HG03045 (cell line): ENCODE measurements around the gene CSTF3.
"Not testable (repeated sequence)": the region's sequence is repeated elsewhere in the genome, so short reads cannot be mapped to it uniquely, and the experiment has no call there.

Source experiments
- ATAC-seq: cut with Tn5 transposase; IDR thresholded peaks from one replicate; pipeline ENCODE4 v1.9.1; 2021; ENCODE audit warnings: mild to moderate bottlenecking, moderate library complexity; ENCODE audit not compliant: unreplicated experiment

The CSTF3 gene

DNA sequence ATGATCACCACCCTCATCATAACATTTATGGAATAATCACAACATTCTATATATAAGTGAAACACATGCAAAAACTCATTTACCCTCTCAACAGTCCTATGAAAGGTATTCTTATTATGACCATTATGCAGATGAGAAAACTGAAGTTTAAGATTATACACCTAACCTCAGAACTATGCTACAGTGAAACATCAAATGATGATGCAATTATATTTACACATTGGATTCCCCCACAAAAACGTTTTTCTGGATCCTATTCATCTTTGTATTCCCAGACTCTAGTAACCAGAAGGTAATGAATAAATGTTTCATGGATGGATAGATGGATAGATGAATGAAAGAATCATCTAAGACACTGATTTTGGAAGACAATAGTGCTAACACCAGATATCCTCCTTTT lies 67.1 kb downstream of the CSTF3 start:
- ATAC-seq = no peak

DNA sequence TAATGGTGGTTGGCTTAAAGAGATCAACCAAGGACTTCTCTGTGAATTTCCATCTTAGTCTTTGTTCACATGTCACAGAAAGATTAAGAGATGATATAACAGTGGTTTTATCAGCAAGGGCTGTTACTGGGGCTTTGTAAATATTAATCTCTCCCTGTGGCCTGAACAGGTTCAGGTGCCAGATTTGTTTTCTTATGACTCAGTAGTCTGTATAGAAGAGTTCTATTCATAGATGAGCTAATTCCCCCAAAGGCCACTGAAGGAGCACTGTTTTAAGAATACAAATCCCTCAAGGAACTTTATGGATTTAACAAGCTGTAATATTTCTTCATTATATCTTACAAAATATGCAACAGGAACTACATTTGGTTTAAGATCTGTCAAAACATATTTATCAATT lies 71.5 kb downstream of the CSTF3 start:
- ATAC-seq = no peak

- no peak for ATAC-seq
Observed at GRCh38 chr11:33086017-33086416, 75.3 kb downstream of the CSTF3 start.

- no peak for ATAC-seq
Observed at GRCh38 chr11:33083918-33084317, 77.4 kb downstream of the CSTF3 start.

DNA sequence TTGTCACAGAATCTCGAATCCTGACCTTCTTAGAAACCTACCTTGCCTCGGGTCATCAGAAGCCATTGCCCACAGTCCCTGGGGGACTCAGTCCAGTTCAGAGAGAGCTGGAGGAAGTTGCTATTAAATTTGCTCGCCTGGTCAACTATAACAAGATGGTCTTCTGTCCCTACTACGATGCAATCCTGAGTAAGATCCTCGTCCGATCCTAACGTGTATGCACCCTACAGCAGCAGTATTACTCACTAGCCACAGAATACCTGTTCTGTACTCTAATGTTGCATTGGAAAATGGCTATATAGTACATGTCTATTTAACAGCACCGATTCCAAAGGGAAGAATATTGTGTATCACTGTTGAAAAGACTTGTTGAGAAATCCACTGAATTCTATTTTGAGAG lies 88.8 kb downstream of the CSTF3 start:
- no peak for ATAC-seq

DNA sequence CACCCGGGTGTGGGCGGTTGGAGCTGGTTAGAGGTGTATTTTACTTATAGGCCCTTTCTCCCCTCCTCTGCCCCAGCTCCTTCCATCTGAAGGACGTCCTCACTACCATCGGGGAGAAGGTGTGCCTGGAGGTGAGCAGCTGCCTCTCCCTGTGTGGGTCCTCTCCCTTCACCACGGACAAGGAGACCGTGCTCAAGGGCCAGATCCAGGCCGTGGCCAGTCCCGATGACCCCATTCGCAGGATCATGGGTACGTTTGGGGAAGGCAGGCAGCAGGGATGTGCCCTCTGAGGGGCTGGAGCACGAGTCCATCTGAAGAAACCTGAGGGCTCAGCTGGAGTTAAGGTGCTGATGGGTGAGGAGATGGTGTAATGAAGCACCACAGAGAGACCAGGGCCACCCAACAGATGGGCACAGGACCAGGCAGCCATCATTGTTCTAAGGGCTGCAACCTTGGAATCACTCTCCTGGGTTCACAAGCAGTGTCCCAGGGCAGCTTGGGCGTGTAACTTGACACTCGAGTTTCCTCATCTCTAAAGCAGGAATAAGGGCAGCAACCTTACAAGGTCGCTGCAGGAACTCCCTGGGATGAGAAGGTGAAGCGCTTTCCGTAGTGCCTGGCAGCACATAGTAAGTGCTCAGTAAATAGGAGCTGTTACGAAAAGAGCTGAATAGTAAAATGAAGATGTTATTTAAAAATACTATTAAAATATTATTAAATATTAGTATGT lies 92.5 kb downstream of the CSTF3 start:
- ATAC-seq = no peak

DNA sequence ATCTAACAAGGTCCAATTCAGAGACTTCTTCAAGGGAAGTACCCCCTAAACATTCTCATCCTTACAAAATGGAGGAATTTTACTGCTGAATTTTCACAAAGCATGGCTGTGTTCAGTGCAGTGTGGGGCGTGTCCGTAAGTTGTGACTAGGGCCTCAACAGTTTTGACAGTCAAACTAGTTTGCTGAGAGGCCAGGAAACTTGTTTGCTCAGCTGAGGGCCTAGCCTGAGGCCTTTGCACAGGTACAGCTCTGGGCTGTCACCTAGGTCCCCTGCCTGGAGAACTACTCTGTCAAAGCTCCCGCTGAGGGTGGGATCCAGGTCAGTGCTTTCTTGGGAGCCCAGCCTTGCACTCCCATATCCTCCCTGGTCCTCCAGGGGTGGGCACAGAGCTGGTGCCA lies 94.0 kb downstream of the CSTF3 start:
- no peak for ATAC-seq

DNA sequence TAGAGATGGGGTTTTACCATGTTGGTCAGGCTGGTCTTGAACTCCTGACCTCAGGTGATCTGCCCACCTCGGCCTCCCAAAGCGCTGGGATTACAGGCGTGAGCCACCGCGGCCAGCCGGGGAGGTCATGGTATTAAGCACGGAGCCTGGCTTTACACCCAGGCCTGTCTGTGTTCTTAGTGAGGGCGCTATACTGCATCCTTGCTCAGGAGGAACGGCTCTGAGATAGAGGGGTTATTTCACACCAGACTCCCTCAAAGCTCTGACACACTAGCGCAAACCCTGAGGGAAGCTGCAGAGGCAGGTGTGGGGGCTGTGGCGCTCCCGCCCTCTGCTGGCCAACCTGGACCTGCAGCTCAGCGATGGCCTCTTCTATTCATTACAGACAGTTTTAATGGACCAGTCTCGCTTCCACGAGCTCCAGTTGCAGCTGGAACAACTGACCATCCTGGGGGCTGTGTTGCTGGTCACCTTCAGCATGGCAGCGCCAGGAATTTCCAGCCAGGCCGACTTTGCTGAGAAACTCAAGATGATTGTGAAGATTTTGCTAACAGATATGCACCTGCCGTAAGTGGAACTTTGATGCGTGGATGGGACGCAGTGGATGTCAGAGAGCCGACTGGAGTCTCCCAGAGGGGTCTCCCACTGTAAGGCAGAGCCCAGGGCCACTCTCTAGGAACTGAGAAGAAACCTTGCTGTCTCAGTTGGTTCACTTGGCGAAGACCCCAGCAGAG lies 95.7 kb downstream of the CSTF3 start:
- ATAC-seq = peak; percentile 46

DNA sequence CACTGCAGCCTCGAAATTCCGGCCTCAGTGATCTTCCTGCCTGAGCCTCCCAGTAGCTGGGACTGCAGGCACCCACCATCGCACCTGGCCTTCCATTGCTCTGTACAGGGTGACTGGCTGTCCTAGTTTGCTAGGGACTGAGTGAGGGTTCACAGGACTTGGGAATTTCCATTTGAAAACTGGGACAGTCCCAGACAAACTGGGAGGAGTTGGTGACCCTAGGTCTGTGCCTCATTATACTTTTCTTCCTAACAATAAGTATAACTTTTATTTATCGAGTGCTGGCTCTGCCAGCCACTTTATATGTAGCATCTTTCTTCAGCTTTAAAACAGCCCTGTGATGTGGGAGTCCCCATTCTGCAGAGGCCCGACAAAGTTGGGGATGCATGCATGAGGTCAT lies 96.4 kb downstream of the CSTF3 start:
- ATAC-seq = no peak

DNA sequence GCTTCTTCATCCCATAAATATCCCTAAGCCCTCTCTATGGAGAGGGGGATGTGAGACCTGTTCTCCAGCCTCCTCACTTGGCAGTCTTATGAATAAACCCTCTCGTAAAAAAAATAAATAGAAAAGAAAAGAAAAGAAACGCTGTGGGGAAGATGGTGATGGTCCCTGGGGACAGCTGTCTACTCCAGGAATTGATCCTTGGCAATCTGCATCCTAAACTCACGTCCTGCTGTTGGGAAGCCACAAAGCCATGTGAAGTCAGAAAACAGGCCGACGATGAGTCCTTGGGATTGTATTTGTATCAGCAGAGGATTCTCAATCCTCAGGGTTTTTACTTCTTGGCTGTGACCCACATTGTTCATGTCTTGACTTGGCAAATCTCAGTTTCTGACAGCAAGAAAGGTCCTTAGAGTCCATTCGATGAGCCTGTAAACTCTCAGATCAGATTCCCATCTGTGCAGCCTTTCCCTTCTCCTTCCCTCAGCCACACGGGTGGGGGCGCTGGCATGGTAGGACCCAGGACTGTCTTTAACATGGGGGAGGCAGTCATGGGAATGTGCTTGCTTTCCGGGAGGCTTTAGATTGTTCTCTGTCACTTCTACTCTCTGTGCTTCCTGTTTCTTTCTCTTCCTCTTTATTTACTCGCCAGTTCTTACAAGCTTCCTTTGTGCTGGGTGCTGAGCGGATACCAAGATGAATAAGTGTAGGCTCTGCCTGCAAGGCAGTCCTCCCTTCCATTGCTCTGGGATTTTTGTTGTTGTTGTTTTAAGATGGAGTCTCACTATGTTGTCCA lies 97.1 kb downstream of the CSTF3 start:
- ATAC-seq = no peak

DNA sequence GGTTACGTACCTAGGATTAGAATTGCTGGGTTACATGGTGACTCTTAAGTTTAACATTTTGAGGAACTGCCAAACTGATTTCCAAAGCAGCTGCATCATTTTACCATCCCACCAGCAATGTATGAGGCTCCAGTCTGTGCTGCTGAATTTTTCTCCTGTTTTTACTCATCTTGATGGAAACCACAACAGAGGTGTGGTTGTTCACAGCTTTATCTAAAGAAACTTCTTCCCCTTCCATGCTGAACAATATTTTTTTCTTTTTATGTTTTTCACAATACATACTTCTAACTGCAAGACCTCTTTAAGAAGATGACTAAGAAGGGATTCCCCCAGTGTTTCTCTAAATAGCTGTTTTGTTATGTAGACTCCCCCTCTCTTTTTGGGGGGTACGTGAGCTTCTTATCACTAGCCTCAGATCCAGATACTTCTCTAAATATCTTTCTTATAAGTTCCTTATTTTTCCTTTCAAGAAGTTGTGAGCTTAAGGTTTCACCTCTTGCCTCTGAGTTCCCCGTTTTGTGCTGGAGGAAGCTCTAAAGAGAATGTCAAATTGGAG lies 97.9 kb downstream of the CSTF3 start:
- ATAC-seq = no peak

DNA sequence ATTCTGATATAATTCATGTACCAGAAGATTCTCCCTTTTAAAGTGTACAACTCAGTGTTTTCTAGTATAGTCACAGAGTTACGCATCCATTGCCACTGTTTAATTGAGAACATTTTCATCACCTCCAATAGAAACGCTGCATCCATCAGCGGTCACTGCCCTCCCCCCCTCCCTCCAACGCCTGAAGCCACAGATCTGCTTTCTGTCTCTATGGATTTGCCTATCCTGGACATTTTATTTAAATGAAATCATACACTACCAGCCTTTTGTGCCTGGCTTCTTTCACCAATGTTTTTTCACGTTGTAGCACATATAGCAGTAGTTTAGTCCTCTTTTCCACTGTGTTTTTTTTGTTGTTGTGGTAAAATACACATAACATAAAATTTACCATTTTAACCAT lies 99.1 kb downstream of the CSTF3 start:
- no peak for ATAC-seq

DNA sequence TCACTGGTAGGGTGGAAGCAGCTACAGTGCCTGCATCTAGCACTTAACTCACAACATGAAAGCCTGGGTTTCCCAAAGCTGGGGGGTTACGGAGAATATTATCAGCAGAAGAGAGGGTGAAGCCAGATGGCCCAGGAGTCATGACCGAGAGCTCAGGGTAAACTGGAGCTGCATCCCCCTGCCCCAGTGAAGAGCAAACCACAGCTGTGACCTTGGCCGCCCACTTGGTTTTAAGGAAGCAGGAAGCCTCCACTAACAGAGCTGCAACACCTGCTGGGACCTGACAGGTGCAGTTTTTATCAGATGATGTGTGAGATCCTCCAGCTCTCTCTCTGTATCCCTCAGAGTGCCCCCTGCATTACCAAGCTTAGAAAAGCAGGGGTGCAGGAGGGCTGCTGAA lies 101.0 kb downstream of the CSTF3 start:
- no peak for ATAC-seq

DNA sequence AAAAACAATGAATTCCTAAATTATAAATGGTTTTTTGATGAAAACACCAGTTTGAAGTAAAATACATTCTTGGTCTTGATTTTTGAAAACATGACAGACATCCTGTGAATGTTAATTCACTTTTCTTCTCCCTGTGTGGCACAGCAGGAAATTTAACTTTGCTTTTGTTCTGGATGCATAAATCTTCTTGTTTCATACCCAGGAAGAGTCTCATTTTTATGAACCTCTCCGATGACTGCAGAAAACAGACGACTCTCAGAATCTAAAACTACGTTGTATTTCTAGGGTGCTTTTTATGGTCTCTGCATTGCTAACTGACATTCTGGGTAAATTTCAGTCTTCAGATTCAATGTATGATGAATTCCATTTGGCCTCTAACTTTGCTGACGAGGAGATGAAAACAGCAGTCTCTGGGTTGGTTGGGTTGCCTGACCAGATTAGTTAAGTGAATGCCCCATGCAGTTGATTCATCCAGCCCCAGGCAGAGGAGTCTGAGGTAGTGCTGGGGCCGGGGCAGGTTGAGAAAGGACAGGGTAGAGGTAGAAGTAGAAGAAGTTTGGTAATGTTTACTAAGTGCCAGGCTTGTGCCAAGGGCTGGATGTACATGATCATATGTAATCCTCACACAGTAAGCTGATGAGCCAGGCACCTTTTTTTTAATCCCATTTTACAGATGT lies 101.8 kb downstream of the CSTF3 start:
- no peak for ATAC-seq

- ATAC-seq = no peak
Observed at GRCh38 chr11:33057284-33057683, 104.0 kb downstream of the CSTF3 start.

DNA sequence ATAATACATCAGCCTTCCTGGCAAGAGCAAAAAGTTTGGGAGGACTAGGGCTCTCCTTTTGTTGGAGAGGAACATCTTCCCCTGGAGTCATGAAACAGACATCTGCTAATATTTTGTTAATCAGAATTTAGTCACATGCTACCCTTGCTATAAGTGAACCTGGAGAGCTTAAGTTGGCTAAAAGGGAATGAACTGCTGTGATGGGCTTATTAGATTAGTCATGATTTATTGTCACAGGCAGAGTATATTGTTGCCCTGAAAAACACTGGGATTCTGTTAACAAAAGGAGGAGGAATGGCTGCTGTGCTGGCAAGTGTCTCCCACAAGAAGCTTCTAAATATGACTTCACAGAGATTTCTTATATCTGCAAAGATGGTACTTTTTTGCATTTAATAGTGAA lies 105.9 kb downstream of the CSTF3 start:
- ATAC-seq = no peak

DNA sequence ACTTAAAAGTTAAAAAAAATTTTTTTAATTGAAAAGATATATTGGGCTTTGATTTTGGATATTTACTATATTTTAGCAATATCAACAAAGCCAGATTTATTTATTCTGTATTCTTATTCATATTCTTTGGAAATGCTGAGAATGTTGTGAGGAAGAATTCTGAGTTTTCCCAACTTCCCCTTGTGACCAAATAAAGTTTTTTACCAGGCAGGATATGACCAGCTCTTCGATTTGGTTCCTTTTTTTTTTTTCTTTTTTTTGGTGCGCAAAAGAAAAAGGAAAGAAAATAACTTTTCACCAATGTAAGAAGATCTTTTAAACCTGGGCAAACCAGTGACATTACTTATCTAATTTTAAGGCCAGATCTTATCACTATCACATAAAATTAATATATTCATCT lies 109.0 kb downstream of the CSTF3 start:
- no peak for ATAC-seq

GRCh38 chr11:33049565-33050408 lies 111.5 kb downstream of the CSTF3 start:
- ATAC-seq = not testable (repeated sequence)

- ATAC-seq = not testable (repeated sequence)
Observed at GRCh38 chr11:33048701-33049100, 112.6 kb downstream of the CSTF3 start.
